HL-60/S4 treated with retinoic acid at 250 ng/mL for 4 days and 3 days (cell line): ENCODE measurements around the gene ILDR2.

ENCODE experiments used
- in situ Hi-C: fragments of 300-500 bp; cut with MboI; formaldehyde crosslinking; loops from 2 replicates; pipeline ENCODE4 v1.7.0; 2022; ENCODE audit warnings: low sequenced_read_pairs

The ILDR2 gene, protein sequence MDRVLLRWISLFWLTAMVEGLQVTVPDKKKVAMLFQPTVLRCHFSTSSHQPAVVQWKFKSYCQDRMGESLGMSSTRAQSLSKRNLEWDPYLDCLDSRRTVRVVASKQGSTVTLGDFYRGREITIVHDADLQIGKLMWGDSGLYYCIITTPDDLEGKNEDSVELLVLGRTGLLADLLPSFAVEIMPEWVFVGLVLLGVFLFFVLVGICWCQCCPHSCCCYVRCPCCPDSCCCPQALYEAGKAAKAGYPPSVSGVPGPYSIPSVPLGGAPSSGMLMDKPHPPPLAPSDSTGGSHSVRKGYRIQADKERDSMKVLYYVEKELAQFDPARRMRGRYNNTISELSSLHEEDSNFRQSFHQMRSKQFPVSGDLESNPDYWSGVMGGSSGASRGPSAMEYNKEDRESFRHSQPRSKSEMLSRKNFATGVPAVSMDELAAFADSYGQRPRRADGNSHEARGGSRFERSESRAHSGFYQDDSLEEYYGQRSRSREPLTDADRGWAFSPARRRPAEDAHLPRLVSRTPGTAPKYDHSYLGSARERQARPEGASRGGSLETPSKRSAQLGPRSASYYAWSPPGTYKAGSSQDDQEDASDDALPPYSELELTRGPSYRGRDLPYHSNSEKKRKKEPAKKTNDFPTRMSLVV

GRCh38 chr1:166975361-166976129 is at the start of gene ILDR2:
TSS of gene ILDR2 (minus strand) at chr1:166975540. CDS start at chr1:166975268, 272 bp downstream.
- in situ Hi-C loops, result no loop called here

DNA sequence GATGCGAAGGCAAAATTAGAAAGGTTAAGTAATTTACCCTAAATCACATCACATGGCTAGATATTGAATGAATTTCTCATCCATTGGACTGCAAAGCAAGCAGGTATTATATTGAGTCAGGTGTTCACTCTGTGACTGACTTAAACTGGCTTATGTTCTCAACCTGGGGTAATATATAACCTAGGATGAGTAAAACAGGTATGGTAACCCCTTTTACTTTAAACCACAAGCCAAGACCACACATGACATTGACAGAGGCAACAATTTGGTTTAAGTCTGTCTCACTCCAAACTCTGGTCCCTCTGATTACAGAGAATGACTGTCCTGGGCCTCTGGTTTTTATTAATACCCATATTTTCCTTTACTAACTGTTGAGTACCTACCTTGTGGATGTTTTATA is 47.0 kb upstream of the ILDR2 start:
- in situ Hi-C loops, result no loop called here

DNA sequence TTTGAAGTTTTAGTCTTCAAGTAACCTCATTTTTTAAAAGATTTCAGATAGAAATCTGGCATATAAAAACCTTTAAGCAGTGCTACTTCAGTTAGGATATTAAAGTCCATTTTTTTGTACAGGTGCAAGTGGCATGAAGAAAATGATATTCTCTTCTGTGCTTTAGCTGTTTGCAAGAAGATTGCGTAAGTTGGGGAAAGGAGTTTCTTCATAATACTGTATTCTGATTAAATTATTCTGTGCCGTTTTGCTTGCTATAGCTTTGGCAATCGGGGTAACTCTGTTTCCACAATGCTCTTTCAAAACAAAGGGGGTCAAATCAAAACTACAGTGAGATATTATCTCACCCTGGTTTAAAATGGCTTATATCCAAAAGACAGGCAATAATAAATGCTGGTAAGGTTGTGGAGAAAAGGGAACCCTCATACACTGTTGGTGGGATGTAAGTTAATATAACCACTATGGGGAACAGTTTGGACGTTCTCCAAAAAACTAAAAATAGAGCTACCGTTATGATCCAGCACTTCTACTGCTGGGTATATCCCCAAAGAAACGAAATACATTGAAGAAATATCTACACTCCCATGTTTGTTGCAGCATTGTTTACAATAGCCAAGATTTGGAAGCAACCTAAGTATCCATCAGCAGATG is 40.9 kb upstream of the ILDR2 start:
- in situ Hi-C loops, result no loop called here

DNA sequence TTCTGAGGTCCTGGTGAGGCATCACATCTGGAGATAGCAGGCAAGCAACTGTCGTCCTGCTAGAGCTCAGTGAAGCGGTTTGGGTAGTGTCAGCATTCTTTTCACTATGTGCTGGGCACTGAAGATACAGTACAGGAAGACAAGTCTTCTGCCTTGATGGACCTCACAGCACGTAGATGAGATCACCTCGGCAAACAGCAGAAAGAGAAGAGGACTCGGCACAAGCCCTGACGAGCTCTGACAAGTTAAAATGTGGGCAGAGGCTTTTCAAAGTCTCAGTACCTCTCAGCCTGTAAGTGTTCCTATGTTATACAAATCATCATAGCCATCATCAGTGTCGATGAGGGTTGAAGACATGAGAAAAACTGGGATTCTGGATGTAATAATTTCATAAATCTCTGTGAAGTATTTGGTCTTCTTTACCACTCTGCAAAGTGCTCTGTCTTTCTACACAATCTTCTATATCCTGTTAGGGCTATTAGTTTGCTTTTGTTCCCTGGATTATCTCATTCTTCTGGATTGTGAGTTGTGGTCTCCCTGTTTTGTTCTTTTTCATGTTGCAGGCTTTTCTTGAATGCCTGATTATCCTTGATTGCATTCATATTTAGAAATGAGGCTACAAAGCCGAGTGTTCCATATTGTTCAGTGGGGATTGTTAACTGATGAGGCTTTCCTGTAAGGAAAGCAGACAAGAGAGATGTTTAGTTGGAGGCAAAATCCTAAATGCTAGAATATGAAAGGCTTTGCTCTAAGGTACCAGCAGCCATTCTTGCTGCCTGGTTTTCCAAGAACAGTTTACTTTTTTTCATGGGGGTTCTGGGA is 38.0 kb upstream of the ILDR2 start:
- in situ Hi-C loops, result no loop called here

DNA sequence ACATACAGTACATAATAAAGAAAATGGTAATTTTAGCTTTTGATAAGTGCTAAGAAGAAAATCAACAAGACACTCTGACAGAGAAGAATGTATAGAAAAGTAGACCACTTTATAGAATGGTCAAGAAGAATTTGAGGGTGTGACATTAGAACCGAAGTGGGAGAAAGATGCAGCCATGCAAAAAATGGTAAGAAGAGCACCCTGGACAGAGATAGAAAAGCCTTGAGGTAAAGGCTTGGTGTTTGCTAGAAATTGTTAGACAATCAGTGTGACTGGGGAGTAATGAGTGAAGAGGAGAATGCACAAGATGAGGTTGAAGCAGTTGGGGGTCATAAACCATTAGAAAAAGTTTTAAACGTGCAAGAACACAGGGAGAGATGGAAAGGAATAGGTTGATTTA is 37.2 kb upstream of the ILDR2 start:
- in situ Hi-C loops, result no loop called here

DNA sequence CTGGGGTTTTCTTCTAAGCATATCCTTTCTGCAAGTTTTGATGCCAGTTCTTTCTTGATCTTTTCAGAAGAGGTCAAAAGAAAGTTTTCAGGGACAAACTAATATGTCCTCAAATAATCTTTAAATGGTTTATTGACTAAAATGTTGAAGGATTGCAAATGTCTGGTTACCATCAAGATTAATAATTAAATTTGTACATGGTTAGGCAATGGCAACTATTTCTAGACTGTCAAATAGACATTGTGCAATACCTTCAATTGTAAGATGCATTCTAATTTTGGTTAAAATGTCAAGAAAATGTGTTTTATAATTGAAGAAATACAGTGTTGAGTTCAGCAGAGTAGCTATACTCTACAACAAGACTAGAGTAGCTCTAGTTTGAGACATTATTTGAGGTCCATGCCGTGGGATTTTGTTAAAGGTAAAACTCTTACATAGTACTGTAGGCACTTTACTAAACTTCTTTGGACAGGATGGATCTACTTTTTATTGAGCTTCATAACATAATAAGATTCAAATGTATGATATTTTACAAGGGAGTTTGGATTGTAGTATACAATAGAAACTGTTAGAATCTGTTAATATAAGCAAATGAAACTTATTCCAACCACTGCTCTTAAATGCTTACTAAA is 36.3 kb upstream of the ILDR2 start:
- in situ Hi-C loops, result no loop called here

GRCh38 chr1:167003711-167004110 is 28.4 kb upstream of the ILDR2 start:
- in situ Hi-C loops, result no loop called here

DNA sequence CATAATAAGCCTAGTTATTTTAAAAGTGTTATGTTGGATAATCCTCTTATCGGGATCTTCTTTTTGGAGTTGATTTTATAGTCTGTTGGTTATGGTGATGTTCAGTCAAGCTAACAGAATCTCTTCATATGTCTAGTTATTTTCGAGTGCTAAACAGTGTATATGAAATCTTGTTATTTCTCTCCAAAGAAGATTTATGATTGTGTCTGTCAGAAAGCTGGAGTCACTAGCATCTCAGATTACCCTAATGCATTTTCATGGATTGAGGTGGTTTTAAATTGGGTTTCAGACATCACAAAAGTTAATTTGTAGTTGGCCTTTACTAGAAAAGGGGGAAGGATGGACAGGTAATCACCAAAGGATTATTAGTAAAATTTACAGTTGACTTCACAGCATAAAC is 27.0 kb upstream of the ILDR2 start:
- in situ Hi-C loops, result no loop called here

DNA sequence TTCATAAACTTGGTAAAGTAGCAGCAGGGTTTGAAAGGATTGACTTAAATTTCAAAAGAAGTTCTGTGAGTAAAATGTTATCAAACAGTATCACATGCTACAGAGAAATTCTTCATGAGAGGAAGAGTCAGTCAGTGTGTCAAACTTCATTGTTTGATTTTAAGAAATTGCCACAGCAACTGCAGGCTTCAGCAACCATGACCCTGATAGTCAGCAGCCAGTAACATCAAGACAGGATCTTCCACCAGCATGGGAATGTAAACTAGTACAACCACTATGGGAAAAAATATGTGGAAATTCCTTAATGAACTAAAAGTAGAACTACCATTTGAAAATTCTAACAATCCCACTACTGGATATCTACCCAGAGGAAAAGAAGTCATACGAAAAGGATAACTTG is 25.2 kb upstream of the ILDR2 start:
- in situ Hi-C loops, result no loop called here

GRCh38 chr1:166999500-167000055 is 24.2 kb upstream of the ILDR2 start:
- in situ Hi-C loops, result no loop called here

GRCh38 chr1:166999075-166999474 is 23.7 kb upstream of the ILDR2 start:
- in situ Hi-C loops, result no loop called here

GRCh38 chr1:166988974-166989515 is 13.7 kb upstream of the ILDR2 start, which contains the start of gene MAEL:
TSS of gene MAEL (plus strand) at chr1:166989280. CDS start at chr1:166989353, 73 bp downstream.
- in situ Hi-C loops, result no loop called here

DNA sequence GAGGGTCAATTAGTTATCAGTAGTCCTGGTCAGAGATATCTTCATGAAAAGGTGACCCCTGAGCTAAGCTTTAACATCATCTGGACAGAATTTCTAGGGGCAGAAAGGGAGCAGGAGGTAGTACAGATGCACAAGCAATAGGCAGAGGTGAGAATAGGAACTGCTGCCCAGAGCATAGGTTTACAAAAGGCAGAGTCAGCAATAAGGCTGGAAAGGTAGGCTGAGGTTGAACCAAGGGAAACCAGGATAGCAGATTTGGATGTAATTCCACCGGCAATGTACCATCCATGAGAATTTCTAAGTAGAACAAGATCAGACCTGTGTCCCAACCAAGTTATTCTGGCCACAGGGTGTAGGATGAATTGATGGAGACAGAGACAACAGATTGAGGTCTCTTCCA is 6.2 kb upstream of the ILDR2 start:
- in situ Hi-C loops, result no loop called here

DNA sequence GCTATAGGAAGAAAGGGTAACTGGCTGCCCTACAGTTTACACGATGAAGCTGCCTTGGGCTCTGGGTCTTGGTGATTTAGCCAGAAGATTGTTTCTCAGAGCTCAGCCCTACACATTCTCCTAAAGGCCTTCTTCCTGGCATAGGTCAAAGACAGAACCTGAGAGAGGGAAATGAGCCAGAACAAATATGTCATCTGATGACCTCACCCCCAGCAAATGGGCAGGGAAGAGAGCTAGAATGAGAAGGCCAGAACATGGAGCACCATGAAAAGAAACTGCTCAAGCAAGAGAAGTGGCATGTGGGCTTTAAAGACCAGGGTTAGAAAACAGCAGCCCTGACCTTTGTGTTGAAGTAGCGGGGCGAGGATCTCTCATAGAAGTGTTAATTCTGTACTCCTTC is 5.5 kb upstream of the ILDR2 start:
- in situ Hi-C loops, result no loop called here

GRCh38 chr1:166980383-166980782 is 5.0 kb upstream of the ILDR2 start:
- in situ Hi-C loops, result no loop called here

DNA sequence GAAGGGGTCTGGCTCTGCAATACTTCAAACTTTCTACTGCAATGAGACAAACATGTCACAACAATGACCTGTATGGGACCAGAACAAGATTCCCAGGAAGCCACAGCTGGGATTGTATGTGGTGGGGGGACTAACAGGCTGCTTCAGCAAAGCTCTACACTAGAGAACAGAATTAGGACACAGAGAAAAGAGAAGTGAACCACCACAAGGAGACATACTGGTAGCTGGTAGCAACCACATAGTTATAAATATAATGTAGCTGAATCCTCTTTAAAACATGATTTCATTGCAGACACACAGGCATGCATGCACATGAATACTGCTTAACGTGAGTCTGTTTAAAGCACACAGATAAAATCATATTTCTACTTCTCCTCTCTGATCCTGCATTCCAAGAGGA is 3.5 kb upstream of the ILDR2 start:
- in situ Hi-C loops, result no loop called here

- in situ Hi-C loops, result no loop called here
Observed at GRCh38 chr1:166977951-166978350, 2.6 kb upstream of the ILDR2 start.

- in situ Hi-C loops, result no loop called here
Observed at GRCh38 chr1:166974647-166975345, 544 bp downstream of the ILDR2 start.

- in situ Hi-C loops, result no loop called here
Observed at GRCh38 chr1:166972826-166973225, 2.5 kb downstream of the ILDR2 start.
